GM10266 (cell line): ENCODE data around the gene GCGR.

Source experiments
- DNase-seq: peaks from one replicate; pipeline ENCODE4 v3.0.0; 2012; ENCODE audit errors: extremely low spot score
- CTCF ChIP-seq: IDR thresholded peaks from 2 replicates; pipeline ENCODE4 v1.5.1; 2012; ENCODE audit warnings: mild to moderate bottlenecking, low read depth; ENCODE audit not compliant: control insufficient read depth, insufficient read depth; ENCODE audit errors: missing control alignments

GCGR gene

GRCh38 chr17:81821603-81822311, 17.8 kb downstream of the GCGR start:
- DNase-seq: no peak

GRCh38 chr17:81822312-81822637, 18.3 kb downstream of the GCGR start:
- no peak for TF ChIP-seq CTCF

More at GRCh38 chr17:81821603-81822311, 17.8 kb downstream of the GCGR start:
- no peak for TF ChIP-seq CTCF

GRCh38 chr17:81822996-81823819, 19.3 kb downstream of the GCGR start:
- DNase-seq: no peak
- TF ChIP-seq CTCF: no peak

More at GRCh38 chr17:81822312-81822637, 18.3 kb downstream of the GCGR start:
- DNase-seq: no peak

GRCh38 chr17:81823820-81824550, 20.0 kb downstream of the GCGR start:
- DNase-seq: no peak
- TF ChIP-seq CTCF: no peak

- no peak for TF ChIP-seq CTCF
- no peak for DNase-seq
Observed at GRCh38 chr17:81824595-81824994, 20.6 kb downstream of the GCGR start.

GRCh38 chr17:81825841-81826466, 22.0 kb downstream of the GCGR start:
- DNase-seq: no peak
- no peak for TF ChIP-seq CTCF
